VCaP (cell line): ENCODE results near the gene LIPC.

Source experiments
- H3K27ac ChIP-seq: fragments of 450-650 bp; 2 replicates; pipeline ENCODE4 v1.5.1; 2017
- CTCF ChIP-seq: fragments of 450-650 bp; conservative IDR thresholded peaks from 2 replicates; pipeline ENCODE4 v1.5.1; 2017; ENCODE audit warnings: mild to moderate bottlenecking, moderate library complexity

LIPC gene

GRCh38 chr15:58467121-58467721 lies 35.4 kb downstream of the LIPC start:
- H3K27ac ChIP-seq = no peak overlapping the region
- TF ChIP-seq CTCF = no peak

- H3K27ac ChIP-seq = no peak overlapping the region
Observed at GRCh38 chr15:58467722-58468423, 36.1 kb downstream of the LIPC start.

GRCh38 chr15:58469432-58470353 lies 37.9 kb downstream of the LIPC start:
- no peak overlapping the region for H3K27ac ChIP-seq
- TF ChIP-seq CTCF = no peak

More at GRCh38 chr15:58467722-58468423, 36.1 kb downstream of the LIPC start:
- no peak for TF ChIP-seq CTCF

GRCh38 chr15:58471348-58471747 lies 39.6 kb downstream of the LIPC start:
- no peak overlapping the region for H3K27ac ChIP-seq
- TF ChIP-seq CTCF = no peak

- no peak for TF ChIP-seq CTCF
- H3K27ac ChIP-seq = no peak overlapping the region
Observed at GRCh38 chr15:58472221-58472620, 40.4 kb downstream of the LIPC start.

GRCh38 chr15:58472821-58473581 lies 41.2 kb downstream of the LIPC start:
- H3K27ac ChIP-seq = no peak overlapping the region
- no peak for TF ChIP-seq CTCF
